Neuron (in vitro differentiated cells): Measurements from ENCODE around the gene PPP2R5B.

Source experiments
- H2AFZ ChIP-seq: one replicate; pipeline ENCODE4 v1.6.1; 2013; ENCODE audit warnings: low read depth, mild to moderate bottlenecking, inconsistent platforms, low read length, moderate library complexity
- H3K27me3 ChIP-seq: one replicate; pipeline ENCODE4 v1.6.1; 2013; ENCODE audit warnings: low read length; ENCODE audit not compliant: insufficient read depth
- H3K36me3 ChIP-seq: one replicate; pipeline ENCODE4 v1.6.1; 2013; ENCODE audit warnings: low read length; ENCODE audit not compliant: insufficient read depth
- H3K4me1 ChIP-seq: one replicate; pipeline ENCODE4 v1.6.1; 2013; ENCODE audit warnings: low read length; ENCODE audit not compliant: insufficient read depth
- H3K4me3 ChIP-seq: 2 replicates; pipeline ENCODE4 v1.5.1; 2013; ENCODE audit warnings: mild to moderate bottlenecking, low read length, moderate library complexity
- H3K9me3 ChIP-seq: one replicate; pipeline ENCODE4 v1.6.1; 2013; ENCODE audit warnings: low read length

The PPP2R5B gene

DNA sequence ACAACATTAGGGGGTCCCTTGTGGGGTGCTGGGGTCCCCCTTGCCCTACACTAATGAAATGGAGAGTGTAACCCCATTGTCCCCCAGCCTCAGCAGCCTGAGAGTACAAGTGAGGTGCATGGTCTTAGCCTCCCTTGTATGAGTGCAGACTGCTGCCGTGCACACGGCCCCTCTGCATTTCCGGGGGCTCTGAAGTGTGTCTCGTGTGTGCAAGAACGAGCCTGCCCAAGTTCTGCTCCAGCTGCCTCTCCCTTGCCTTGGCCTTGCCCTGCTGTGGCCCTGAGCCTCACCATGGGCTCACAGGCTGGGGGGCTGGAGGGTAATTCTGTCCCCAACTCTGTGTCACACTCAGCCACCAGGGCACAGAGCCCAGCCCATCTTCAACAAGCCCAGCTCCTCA lies 40.9 kb upstream of the PPP2R5B start:
- no peak overlapping the region for H2AFZ ChIP-seq
- peaks cover 30% of the 10 kb centered on the region for H3K4me1 ChIP-seq
- H3K27me3 ChIP-seq = peaks cover 3% of the 10 kb centered on the region
- no peaks in the 10 kb centered on the region for H3K36me3 ChIP-seq
- no peak overlapping the region for H3K4me3 ChIP-seq
- no peaks in the 10 kb centered on the region for H3K9me3 ChIP-seq

DNA sequence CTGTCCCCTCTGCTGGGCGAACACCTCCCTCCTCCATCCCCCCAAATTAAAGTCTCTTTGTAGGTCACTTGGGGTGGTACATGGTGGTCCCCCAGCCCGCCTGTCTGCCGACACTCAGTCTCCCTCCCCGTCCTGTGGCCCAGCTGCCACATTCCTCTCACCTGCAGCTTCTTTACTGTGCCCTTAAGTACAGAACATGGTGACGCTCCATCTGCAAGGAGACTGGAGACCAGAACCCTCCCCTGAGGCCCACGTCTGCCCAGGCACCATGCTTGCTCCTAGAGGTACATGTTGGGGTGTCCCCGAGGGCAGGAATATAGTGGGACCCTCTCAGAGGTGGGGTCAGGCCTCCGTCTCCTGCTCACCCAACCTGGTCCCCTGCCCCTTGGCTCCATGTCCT lies 40.5 kb upstream of the PPP2R5B start:
- Histone ChIP-seq H3K9me3 (no peaks in the 10 kb centered on the region), H3K4me3 (no peak overlapping the region), H2AFZ (no peak overlapping the region), H3K36me3 (no peaks in the 10 kb centered on the region), H3K27me3 (peaks cover 3% of the 10 kb centered on the region), H3K4me1 (peaks cover 32% of the 10 kb centered on the region)

DNA sequence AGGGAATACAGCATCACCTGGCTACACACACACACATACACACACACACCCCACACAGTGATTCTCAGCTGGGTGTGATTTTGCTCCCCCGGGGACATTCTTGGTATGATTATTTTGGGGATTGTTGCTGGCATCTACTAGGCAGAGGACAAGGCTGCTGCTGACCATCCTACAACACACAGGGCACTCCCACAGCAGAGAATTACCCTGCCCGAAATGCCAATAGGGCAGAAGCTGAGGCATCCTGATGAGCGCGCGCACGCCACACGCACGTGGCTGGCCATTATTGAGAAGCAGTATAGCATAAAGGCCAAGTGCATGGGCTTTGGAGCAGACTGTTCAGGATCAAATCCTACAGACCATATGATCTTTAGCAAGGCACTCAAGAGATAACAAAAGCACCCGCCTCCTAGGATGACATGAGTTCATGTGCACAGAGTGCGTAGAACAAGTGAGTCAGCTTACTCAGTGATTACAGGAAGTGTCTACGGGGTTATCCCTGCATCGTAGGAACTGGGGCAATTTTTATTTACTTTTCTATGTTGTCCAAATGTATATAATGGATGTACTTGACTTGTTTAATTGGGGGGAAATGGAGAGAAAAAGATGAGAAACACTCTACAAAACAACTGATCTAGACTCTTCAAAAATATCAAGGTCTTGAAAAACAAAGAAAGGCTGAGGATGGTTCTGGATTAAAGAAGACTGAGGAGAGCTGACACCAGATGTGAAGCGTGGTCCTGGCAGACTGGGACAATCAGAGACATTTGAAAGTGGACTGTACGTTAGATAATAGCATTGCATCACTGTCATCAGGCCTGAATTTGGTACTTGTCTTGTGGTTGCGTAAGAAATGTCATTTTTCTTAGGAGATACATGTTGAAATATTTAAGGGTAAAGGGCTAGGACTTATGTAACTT lies 38.9 kb upstream of the PPP2R5B start:
- Histone ChIP-seq H3K9me3 (no peaks in the 10 kb centered on the region), H3K27me3 (peaks cover 3% of the 10 kb centered on the region), H3K4me1 (peaks cover 16% of the 10 kb centered on the region), H2AFZ (no peak overlapping the region), H3K36me3 (no peaks in the 10 kb centered on the region), H3K4me3 (no peak overlapping the region)

DNA sequence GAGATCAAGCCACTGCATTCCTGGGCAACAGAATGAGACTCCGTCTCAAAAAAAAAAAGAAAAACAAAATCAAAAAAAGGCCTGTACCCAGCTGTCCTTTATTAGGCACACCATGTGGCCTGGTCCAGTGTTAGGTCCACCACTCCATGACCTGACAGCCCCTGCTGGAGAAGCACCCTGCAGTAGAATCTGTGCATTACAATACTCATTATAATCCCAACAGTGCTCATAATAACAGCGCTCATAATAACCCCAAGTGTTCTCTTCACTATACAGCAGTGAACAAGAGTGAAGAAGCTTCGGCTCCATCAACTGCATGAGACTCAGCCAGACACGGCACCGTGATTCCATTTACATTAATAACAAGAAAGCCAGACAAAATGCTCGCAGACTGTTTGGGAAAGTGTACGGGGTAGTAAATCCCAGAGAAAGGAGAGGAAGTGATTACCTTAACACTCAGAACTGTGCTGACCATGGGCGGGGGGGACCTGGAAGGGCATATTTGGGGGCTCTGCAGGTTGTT lies 37.2 kb upstream of the PPP2R5B start:
- peaks cover 15% of the 10 kb centered on the region for H3K4me1 ChIP-seq
- H3K36me3 ChIP-seq = no peaks in the 10 kb centered on the region
- no peak overlapping the region for H3K4me3 ChIP-seq
- H3K27me3 ChIP-seq = peaks cover 2% of the 10 kb centered on the region
- H2AFZ ChIP-seq = no peak overlapping the region
- no peaks in the 10 kb centered on the region for H3K9me3 ChIP-seq

DNA sequence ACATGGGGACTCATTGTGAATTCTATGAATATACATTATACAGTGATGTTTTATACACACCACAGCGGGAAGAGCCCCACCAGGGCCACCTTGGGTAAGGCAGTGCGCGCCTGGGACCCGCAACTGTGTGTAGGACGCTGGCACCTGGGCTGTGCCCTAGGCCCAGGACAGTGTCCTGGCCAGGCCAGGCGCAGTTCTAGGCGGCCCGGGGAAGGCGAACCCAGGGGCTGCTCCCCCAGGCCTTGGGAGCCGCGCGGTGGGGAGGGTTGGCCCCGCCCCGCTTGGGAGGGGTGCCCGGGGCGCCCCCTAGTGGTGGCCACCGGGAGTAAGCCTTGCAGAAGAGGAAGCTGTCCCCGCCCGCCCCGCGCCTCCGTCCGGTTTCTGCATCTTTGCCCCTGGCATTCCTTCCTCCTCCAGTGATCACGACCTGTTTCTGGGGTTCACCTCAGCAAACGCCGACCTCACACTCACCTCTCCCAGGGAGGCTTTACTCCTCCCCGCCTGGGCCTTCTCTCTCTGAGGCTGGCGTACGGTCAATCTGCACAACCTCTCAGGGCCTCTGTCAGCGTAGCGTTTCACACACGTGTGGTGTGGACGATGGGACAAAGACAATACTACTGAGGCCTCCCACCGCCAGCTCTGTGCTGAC lies 36.6 kb upstream of the PPP2R5B start:
- no peak overlapping the region for H3K4me3 ChIP-seq
- H3K9me3 ChIP-seq = no peaks in the 10 kb centered on the region
- H3K36me3 ChIP-seq = no peaks in the 10 kb centered on the region
- no peaks in the 10 kb centered on the region for H3K27me3 ChIP-seq
- peaks cover 15% of the 10 kb centered on the region for H3K4me1 ChIP-seq
- peak overlapping the region; percentile 1 for H2AFZ ChIP-seq

DNA sequence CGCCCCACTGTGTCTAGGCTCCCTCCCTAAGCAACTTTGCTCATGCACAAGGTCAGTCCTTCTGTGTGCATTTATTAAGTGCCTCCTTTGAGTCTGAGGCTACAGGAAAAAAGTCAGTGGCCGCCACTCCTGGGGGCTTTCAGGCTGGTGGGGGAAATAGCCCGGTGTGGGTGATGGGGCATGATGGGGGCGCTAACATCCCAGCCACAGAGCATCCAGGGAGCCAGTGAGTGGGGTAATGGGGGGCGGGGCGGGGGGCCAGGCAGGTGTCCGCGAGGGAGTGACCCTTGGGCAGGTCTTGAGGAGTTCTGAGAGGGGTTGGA lies 36.1 kb upstream of the PPP2R5B start:
- Histone ChIP-seq H3K4me3 (no peak overlapping the region), H3K27me3 (no peaks in the 10 kb centered on the region), H3K9me3 (no peaks in the 10 kb centered on the region), H3K4me1 (peaks cover 15% of the 10 kb centered on the region), H2AFZ (peak overlapping the region; percentile 1), H3K36me3 (no peaks in the 10 kb centered on the region)

DNA sequence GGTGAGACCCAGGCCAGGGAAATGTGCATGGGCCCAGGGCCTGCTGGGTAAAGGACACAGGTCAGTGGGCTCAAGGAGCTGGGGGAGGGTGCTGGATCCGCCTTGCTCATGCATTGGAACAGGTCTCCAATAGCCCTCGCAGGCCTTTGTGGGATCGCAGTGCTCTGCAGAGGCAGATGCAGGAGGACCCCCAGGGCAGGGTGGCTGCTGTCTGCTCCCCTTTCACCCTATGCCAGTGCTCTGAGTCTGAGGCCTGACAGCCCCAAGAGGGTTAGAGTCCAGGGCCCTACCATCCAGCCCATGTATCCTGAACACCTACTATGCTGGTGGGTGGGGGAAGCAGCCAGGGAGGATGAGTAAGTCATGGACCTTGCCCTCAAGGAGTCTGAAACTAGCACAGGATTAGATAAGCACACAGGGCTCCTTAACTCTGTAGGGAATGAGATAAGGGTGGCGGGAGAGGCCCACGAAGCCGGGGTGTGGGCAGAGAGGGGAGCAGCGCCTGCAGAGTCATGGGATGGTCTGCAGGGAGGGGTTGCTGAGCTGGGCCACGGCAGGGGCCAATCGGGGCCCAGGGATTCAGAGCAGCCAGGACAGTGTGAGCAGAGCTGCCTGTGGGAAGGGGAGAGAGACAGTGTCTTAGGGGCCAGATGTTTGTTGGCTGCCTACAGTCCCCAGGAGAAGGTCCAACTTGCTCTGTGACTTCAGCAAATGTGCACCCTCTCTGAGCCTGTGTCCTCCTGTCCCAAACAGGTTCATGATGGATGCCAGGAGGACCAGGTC lies 35.6 kb upstream of the PPP2R5B start:
- no peaks in the 10 kb centered on the region for H3K9me3 ChIP-seq
- no peak overlapping the region for H3K4me3 ChIP-seq
- no peaks in the 10 kb centered on the region for H3K27me3 ChIP-seq
- no peak overlapping the region for H2AFZ ChIP-seq
- no peaks in the 10 kb centered on the region for H3K36me3 ChIP-seq
- peaks cover 15% of the 10 kb centered on the region for H3K4me1 ChIP-seq

DNA sequence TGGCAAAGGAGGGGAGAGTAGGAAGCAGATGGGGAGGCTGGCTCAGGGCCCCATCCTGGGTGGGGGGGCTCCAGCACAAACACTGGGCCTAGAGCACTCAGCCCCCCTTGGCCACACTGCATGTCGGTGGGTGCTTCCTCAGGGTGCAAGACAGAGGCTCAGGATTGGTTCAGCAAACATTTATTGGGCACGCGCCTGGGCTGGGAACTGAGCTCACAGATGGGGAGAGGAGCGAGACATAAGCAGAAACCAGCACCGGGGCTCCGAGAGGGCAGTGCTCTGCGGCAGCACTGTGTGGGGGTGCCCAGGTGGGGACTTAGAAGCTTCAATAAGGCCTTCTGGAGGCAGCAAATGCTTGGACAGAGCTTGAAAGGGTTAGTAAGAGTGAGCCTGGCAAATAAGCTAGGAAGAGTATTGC lies 34.0 kb upstream of the PPP2R5B start:
- Histone ChIP-seq H2AFZ (no peak overlapping the region), H3K9me3 (no peaks in the 10 kb centered on the region), H3K36me3 (no peaks in the 10 kb centered on the region), H3K4me1 (peaks cover 10% of the 10 kb centered on the region), H3K27me3 (no peaks in the 10 kb centered on the region), H3K4me3 (no peak overlapping the region)

DNA sequence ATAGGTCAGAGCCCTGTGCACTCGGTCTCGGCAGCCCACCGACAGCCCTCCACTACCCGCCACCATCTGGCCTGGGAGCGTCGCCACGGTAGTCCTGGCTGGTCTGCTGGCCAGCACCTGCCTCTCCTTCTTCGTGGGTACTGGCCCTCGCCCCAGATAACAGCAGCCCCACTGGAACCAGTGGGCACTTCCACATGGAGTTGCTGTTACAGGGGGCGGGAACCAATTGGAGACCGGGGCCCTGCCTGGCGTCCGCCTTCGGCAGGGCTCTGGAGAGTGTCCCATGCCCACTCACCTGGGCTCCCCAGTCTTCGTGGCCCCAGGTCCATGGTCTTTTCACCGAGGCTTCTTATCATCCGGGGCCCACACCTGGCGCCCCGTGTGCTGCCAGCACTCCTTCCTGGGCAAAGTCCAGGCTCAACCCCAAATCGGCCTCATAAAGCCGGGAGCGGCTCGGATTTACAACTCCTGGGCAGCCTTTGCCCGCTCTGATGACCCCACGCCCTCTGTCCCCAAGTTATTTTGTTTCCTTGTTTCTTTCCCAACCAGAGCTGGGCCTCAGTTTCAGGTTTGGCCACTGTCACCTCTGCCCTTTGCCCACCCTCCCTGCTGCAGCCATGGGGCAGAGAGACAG lies 33.2 kb upstream of the PPP2R5B start:
- Histone ChIP-seq H3K36me3 (peaks cover under 1% of the 10 kb centered on the region), H3K9me3 (no peaks in the 10 kb centered on the region), H3K27me3 (no peaks in the 10 kb centered on the region), H3K4me3 (no peak overlapping the region), H2AFZ (no peak overlapping the region), H3K4me1 (peaks cover 7% of the 10 kb centered on the region)

DNA sequence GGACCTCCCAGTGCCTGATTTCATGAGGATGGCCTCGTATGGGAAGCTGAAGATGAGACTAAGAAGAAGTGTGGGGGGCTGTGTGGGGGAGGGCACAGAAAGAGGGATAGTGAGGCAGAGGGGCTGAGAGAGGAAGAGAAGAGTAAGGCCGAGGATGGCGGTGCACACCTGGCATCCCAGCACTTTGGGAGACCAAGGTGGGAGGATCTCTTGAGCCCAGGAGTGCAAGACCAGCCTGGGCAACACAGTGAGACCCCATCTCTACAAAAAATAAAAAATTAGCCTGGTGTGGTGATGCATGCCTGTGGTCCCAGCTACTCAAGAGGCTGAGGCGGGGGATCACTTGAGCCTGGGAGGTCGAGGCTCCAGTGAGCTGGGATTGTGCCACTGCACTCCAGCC lies 32.6 kb upstream of the PPP2R5B start:
- Histone ChIP-seq H3K4me1 (peaks cover 7% of the 10 kb centered on the region), H2AFZ (no peak overlapping the region), H3K9me3 (no peaks in the 10 kb centered on the region), H3K36me3 (peaks cover 6% of the 10 kb centered on the region), H3K4me3 (no peak overlapping the region), H3K27me3 (no peaks in the 10 kb centered on the region)

DNA sequence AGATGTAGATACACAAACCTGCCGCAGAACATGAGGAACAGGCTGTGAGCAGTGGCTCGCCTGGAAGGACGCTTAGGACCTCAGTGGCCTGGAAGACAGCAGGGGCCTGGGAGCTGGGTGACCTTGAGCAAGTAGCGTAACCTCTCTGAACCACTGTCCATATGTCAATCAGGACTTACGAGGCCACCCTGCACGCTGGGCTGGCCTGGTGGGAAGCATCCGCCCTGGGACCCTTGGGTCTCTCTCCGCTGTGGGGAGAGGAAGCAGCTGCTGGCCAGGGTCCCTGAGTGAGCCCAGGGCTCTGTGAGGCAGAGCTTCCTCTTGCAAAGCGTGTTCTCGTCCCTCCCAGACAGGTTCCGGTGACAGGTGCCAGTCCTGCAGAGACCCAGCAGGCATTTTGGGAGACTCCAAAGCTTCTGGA lies 32.1 kb upstream of the PPP2R5B start:
- Histone ChIP-seq H3K36me3 (peaks cover 8% of the 10 kb centered on the region), H3K4me3 (no peak overlapping the region), H3K4me1 (peaks cover 7% of the 10 kb centered on the region), H3K27me3 (no peaks in the 10 kb centered on the region), H2AFZ (no peak overlapping the region), H3K9me3 (no peaks in the 10 kb centered on the region)

DNA sequence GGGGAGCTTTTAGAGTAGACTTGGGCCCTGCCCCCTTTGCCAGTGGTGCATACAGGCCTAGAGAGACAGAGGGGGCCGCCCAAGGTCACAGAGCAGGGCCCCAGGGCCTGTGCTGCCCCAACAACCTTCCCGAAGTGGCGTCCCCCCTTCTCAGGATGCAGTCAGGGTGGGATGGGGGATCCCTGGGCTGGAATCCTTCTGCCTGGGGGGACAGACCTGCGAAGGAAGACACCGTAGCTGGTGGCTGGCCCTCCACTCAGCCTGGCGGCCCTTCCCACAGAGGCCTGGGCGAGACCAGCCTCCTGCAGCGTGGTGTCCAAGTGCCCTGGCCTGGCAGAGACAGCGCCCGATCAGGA lies 31.7 kb upstream of the PPP2R5B start:
- H3K36me3 ChIP-seq = peaks cover 12% of the 10 kb centered on the region
- no peak overlapping the region for H2AFZ ChIP-seq
- no peaks in the 10 kb centered on the region for H3K9me3 ChIP-seq
- H3K4me1 ChIP-seq = peaks cover 7% of the 10 kb centered on the region
- H3K27me3 ChIP-seq = no peaks in the 10 kb centered on the region
- H3K4me3 ChIP-seq = no peak overlapping the region
